Forelimb muscle (tissue), 1 donor: ENCODE data around the gene NKX6-1. TPM values are rescaled to one million over a fixed set of nuclear protein-coding genes. Genes with fewer than 3 reads are reported as not detected.

Experiments
- DNase-seq: peaks from one replicate; pipeline ENCODE4 v3.0.0-alpha.2; 2013; ENCODE audit warnings: low read depth
- polyA plus RNA-seq: library from polyadenylated mRNA; unstranded; fragments of 120-200 nt; gene quantifications from one replicate; pipeline ENCODE4 v1.2.1, GENCODE V29; 2013; ENCODE audit not compliant: insufficient read length

Gene NKX6-1
- polyA plus RNA-seq: not detected

DNA sequence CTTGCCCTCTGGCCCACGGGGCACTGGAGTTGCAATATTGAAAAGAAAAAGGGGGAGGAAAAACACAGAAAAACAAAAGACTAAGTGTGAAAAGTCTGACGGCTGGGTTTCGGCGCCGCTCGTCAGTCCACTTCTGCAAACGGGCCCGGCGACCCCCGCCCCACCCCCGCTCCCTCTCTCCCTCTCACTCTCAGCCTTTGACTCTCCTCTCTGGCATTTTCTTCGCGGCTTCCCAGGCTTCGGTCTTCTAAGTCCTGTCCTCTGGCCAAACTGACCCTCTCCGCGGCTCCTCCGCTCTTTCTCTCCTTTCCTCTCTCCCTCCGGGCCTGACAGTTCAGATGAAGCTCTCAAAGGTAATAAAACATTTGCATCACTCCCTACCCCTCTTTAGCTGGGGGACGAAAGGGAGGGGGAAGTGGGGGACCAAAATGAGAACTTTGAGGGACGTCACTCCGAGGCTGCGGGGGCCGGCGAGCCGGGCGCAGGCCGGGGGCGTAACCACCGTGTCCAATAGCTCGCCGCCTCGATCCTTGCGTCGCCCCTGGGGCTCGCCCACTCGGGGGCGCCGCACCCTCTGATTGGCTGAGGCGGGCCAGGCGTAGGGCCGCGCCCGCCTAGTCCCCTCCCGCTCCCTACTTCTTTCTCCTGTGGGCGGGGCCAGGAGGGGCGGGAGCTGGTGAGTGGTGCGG, at the start of gene NKX6-1:
NKX6-1 (minus strand) TSS at position 358 of the 689 bp plus-strand sequence. CDS start 1,064 bp downstream, outside the sequence.
- no peak for DNase-seq

DNA sequence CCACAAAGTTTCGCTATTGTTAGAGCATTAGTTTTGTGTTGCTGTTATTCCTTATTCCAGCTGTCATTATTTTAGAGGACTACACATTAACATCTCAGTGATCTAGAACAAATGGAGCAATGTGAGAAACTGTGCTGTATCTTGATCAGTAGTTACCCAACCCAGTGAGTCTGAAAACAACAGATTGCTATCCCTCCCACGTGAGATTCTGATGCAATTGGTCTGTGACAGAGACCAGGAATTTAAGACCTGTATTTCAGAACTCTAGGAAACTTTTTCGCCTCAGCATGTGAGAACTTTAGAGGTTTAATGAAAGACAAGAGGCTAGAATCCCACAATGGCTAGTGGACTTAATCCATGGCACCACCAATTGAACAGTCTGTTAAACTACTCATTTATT, 48.1 kb upstream of the NKX6-1 start:
- DNase-seq: no peak

DNA sequence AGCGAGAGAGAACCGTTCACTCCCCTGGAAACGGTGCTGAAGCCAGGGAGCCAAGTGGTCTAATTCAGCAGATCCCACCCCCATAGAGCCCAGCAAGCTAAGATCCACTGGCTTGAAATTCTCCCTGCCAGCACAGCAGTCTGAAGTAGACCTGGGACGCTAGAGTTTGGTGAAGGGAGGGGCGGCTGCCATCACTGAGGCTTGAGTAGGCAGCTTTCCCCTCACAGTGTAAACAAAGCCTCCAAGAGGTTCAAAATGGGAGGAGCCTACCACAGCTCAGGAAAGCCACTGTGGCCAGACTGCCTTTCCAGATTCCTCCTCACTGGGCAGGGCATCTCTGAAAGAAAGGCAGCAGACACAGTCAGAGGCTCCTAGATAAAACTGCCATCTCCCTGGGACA, 46.0 kb upstream of the NKX6-1 start:
- no peak for DNase-seq

DNA sequence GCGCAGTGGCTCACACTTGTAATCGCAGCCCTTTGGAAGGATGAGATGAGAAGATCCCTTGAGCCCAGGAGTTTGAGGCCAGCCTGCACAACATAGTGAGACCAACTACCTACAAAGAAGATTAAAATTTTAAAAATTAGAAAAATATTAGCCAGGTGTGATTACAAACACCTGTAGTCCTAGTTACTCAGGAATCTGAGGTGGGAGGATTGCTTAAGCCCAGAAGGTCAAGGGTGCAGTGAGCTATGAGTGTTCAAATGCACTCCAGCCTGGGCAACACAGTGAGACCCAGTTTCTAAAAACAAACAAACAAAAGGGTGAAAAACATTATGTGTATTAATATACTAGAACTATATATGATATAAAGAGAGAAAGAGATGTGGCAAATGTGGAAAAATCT, 36.8 kb upstream of the NKX6-1 start:
- no peak for DNase-seq

GRCh38 chr4:84531689-84532088, 32.6 kb upstream of the NKX6-1 start:
- no peak for DNase-seq

- DNase-seq: no peak
Observed at GRCh38 chr4:84530871-84531270, 31.8 kb upstream of the NKX6-1 start.

GRCh38 chr4:84530454-84530853, 31.4 kb upstream of the NKX6-1 start:
- DNase-seq: no peak

- no peak for DNase-seq
Observed at GRCh38 chr4:84529169-84529751, 30.2 kb upstream of the NKX6-1 start.

DNA sequence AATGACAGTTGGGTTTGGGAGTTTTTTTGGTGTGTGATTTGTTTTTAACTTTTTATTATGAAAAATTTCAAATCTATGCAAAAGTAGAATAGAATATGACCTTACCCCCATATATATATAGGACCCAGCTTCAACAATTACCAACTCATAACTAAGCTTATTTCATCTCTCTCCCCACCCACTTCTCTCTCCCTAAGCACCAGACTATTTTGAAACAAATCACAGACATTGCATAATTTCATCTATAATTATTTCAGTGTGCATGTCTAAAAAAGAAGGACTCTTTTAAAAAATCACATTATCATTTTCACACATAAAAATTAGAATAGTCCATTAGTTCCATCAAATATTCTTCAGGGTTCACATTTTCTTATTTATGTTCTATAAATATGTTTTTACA, 28.3 kb upstream of the NKX6-1 start:
- DNase-seq: no peak

DNA sequence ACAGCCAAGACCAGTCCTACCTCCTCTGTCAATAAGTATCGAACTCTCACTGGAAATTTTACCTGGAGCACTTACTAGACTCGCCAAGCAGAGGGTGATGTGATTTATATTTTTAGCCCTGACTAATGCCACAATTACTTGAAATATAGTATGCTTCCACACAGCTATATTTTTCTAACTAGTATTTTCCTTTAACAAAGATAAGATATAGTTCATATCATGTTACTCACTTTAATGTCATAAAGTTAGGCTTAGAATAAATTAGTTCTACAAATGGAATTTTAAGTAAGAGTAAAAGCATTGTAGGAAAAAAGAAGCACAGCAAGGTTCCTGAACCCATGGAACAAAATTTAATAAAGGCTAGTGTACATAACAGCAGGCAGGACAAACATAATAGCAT, 16.0 kb upstream of the NKX6-1 start:
- no peak for DNase-seq

DNA sequence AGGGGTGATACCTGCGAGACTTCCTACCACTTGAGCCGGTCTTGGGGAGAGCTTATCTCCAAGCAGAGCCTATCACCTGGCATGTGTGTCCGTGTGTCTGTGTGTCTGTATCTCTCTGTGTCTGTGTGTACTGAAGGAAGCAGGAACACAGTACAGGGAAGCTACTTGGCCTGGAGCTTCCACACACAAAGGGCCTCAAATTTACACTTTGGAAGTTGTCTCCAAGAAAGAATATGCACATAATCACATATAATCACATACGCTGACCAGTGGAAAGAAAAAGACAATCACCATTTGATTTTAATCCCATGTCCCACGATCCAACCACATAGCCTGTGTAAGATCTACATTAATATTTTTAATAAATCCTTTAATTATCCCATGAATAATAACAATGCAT, 13.2 kb upstream of the NKX6-1 start:
- no peak for DNase-seq

GRCh38 chr4:84511703-84512102, 12.6 kb upstream of the NKX6-1 start:
- no peak for DNase-seq

GRCh38 chr4:84507941-84508340, 8.8 kb upstream of the NKX6-1 start:
- DNase-seq: no peak

DNA sequence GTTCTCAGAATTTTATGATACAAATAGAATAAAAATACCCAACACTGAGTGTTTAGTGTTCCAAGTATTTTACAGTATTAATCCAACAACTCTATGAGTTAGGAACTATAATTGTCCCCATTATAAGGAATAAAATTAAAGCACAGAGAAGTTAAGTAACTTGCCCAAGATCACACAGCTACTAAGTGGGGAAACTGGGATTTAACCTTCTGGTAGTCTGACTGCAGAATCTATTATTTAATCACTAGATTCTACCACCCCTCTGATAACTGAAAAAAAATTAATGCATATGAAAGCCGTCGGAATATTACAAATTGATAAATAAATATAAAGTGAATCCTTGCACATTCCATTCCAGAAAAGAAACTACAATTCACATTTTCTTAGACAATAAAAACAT, 5.7 kb upstream of the NKX6-1 start:
- DNase-seq: no peak

DNA sequence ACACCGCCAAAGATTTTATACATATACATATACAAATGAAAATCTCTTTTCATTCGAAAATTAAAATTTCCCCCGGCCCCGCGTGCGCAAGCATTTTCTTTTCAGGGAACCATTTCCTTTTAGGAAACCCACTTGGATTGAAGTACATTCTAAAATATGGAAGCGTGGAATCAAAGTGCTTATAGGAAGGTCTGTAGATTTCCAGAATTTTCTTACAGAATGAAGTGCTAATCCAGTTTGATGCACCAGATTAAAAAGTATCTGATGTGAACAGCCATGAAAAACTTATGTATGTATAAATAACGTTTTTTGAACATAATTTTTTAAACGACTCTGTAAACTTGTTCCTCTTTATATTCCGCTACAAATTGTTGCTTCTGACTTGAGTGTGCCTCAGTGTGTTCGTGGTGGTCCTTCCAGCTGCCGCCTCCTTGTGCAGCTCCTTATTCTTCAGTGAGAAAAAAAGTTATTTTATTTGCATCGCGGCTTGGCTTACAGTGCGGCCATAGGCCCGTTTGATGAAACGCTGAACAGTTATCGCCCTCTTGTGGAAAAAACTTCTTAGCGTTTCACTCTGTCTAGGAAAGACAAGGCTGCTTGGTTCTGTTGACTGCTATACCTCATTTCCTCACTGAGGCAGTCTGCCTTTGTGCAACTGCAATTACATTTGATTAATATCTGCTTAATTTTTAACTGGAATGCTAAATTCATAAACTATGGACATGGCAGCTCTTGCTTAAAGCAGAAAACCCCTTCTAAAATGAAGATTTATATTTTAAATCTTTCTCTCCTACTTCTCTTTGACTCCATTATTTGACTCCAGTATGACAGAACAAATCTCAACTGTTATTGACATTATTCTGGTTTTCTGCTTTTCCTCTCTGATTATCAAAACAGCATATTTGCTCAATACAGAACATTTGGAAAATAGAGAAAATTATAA, 4.7 kb upstream of the NKX6-1 start:
- peak; percentile 69 for DNase-seq

DNA sequence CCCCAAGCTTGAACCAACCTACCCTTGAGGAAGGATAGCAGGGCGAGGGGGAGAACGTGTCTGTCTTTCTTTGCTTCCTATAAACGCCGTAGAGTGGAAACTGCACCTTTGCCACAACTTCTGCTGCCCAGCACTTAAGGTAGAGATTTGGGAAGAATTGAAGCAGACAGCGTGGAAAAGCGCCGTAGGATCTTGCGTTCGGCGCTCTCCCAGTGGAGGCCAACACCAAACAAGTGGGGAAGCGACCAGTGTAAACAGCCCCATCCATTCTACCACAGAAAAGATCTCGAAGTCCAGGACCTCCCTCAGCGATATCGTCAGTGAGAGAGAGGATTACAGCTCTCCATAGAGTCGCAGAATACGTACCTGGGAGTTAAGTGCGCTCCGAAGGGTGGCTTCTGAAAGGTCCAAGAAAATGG, 3.9 kb upstream of the NKX6-1 start:
- DNase-seq: no peak

DNA sequence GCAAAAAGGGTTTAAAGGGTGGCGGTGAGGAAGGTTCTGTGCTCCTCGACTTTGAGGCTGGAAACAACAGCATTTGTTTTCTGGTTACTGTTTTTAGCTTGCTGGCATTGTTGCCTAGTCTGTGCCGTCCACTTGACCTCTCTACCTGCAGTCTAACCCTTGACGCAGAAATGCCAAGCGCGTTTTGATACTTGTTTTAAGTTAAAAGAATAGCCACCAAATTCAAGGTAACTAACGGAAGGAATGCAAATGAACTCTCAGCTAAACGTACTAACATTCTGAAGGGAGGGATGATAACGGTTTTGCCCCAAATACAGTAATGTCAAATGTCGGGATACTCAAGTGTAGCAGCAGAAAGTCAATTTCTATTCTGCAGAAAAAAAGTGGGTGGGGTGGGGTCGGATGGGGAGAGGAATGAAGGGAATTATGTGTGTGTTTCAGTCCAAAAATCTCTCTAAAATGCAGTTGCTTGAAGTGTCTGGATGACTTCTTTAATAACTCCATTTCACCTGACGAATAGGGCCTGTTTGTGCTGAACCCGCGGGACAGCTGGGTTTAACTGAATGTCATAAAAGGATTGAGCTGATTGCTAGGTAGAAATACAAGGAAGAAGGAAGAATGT, 3.4 kb upstream of the NKX6-1 start:
- DNase-seq: no peak

DNA sequence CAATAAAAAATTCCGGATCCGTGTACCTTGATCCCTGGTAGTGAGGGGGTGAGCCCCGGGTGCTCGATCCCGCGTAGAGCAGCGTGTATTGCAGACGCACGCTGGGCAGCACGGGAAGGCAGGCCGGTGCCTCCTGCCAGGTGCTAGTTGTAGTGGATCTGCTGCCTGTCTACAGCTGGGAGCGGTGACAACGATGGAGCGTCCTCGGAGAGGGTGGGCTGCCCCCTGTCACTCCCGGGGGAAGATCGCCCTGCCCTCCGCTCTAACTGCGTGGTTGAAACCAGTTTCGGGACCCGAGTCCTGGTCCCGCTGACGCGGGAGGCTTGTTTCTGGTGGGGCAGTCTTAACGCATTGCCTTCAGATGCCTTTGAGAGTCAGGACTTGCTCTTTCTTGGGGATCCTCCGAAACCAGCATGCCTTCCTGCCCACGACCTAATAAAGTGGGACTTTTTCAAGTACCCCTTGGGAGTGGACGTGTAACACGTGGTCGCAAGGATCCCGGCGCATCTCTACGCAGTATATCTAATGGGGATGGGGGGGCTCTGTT, 2.7 kb upstream of the NKX6-1 start:
- DNase-seq: no peak

- no peak for DNase-seq
Observed at GRCh38 chr4:84501202-84501503, 2.1 kb upstream of the NKX6-1 start.

GRCh38 chr4:84500386-84501201, 1.5 kb upstream of the NKX6-1 start:
- no peak for DNase-seq

DNA sequence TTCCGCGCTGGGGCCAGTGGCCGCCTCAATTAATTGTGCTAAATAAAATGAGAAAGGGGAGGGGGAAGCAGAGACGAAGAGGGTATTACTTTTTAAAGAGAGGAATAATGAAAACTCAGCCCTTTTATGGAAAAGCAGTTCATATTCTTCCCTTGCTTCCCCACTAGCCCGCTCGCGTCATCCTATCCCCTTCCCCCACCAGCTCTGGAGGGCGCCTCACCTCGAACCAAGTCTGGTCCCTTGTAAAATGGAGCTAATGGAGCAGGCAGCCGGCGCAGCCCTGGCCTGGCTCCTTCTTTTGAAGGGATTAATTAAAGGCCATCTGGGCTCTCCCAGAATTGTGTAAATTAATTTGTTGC, 511 bp upstream of the NKX6-1 start:
- DNase-seq: no peak
